GM12878 (cell line): ENCODE measurements around the gene ESYT3.

Experiments used
- BCL11A ChIP-seq: IDR thresholded peaks from 2 replicates; pipeline ENCODE4 v1.6.1; 2011; ENCODE audit warnings: low read depth, low read length
- EZH2 ChIP-seq: IDR thresholded peaks from 2 replicates; pipeline ENCODE4 v1.6.1; 2012; ENCODE audit warnings: low read depth, mild to moderate bottlenecking, control low read depth, inconsistent platforms, low read length, borderline replicate concordance; ENCODE audit not compliant: control insufficient read depth
- HCFC1 ChIP-seq: fragments of 150-350 bp; IDR thresholded peaks from 2 replicates; pipeline ENCODE4 v1.6.1; 2014; ENCODE audit warnings: low read length
- KDM1A ChIP-seq: fragments of 200-600 bp; sonication (generic); IDR thresholded peaks from 2 replicates; pipeline ENCODE4 v1.6.1; 2016; ENCODE audit warnings: borderline replicate concordance
- NFIC ChIP-seq: IDR thresholded peaks from 2 replicates; pipeline ENCODE4 v1.6.1; 2012; ENCODE audit warnings: low read depth, mild to moderate bottlenecking, inconsistent platforms, low read length, moderate library complexity
- POLR2A ChIP-seq: IDR thresholded peaks from 2 replicates; pipeline ENCODE4 v1.6.1; 2011; ENCODE audit warnings: low read depth, mild to moderate bottlenecking, low read length
- RAD21 ChIP-seq: IDR thresholded peaks from 2 replicates; pipeline ENCODE4 v1.6.1; 2011; ENCODE audit warnings: mild to moderate bottlenecking, low read depth, low read length, moderate library complexity; ENCODE audit not compliant: insufficient read depth
- SMC3 ChIP-seq: IDR thresholded peaks from 2 replicates; pipeline ENCODE4 v1.6.1; 2011; ENCODE audit warnings: low read length, improper control_type of control experiment, borderline replicate concordance
- TAF1 ChIP-seq: IDR thresholded peaks from 2 replicates; pipeline ENCODE4 v1.6.1; 2011; ENCODE audit warnings: mild to moderate bottlenecking, low read depth, low read length, borderline replicate concordance
- ZZZ3 ChIP-seq: IDR thresholded peaks from 2 replicates; pipeline ENCODE4 v1.6.1; 2011; ENCODE audit warnings: low read depth; ENCODE audit not compliant: control insufficient read depth, insufficient read length
- TF ChIP-seq, protein P1 (sequence below), 3 experiments: IDR thresholded peaks in 2 of 3; conservative IDR thresholded peaks in 1 of 3; 2 replicates each; pipeline ENCODE4 v1.5.1; 2011; ENCODE audit warnings: low read depth in 3 of 3, low read length in 3 of 3, mild to moderate bottlenecking in 3 of 3, control low read depth in 2 of 3, moderate library complexity in 2 of 3, inconsistent platforms in 1 of 3, mixed read lengths in 1 of 3; ENCODE audit not compliant: control insufficient read depth in 2 of 3, insufficient read depth in 1 of 3; ENCODE audit errors: extremely low read depth in 1 of 3
- TF ChIP-seq, protein P2 (sequence below): IDR thresholded peaks from 2 replicates; pipeline ENCODE4 v1.6.1; 2011; ENCODE audit warnings: mild to moderate bottlenecking, low read depth, low read length, moderate library complexity; ENCODE audit not compliant: insufficient replicate concordance
- TF ChIP-seq, protein P3 (sequence below): fragments of 450-650 bp; IDR thresholded peaks from 2 replicates; pipeline ENCODE4 v1.6.1; 2016; ENCODE audit warnings: mild to moderate bottlenecking

DNA sequence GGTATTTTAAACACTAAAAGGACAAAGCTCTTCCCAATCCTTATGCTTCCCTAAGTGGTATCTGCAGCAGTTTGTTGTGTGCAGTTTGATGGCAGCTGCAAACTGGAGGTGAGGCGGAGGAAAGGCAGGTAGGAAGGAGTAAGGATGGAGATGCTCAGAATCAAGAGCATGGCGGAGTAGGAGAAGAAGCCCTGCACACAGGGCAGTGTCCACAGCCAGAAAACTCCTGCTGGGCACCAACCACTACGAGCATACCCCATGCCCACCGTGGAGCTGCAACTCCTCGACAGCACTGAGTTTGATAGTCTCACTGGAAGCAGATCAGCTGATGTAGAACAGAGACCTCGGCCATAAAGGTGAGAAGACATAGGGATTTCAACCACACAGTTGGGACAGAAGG, 30.3 kb upstream of the ESYT3 start:
- no peak for TF ChIP-seq SMC3
- TF ChIP-seq POLR2A: no peak
- no peak for TF ChIP-seq NFIC
- no peak for TF ChIP-seq KDM1A
- TF ChIP-seq, protein P1, sequence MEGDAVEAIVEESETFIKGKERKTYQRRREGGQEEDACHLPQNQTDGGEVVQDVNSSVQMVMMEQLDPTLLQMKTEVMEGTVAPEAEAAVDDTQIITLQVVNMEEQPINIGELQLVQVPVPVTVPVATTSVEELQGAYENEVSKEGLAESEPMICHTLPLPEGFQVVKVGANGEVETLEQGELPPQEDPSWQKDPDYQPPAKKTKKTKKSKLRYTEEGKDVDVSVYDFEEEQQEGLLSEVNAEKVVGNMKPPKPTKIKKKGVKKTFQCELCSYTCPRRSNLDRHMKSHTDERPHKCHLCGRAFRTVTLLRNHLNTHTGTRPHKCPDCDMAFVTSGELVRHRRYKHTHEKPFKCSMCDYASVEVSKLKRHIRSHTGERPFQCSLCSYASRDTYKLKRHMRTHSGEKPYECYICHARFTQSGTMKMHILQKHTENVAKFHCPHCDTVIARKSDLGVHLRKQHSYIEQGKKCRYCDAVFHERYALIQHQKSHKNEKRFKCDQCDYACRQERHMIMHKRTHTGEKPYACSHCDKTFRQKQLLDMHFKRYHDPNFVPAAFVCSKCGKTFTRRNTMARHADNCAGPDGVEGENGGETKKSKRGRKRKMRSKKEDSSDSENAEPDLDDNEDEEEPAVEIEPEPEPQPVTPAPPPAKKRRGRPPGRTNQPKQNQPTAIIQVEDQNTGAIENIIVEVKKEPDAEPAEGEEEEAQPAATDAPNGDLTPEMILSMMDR (IDR thresholded peaks at IDR 0.05 in 2 of 3, conservative IDR thresholded peaks at IDR 0.05 in 1 of 3; ENCODE audit: control insufficient read depth in 2 of 3, extremely low read depth in 1 of 3, insufficient read depth in 1 of 3, low read depth in 3 of 3, low read length in 3 of 3): no peak
- no peak for TF ChIP-seq BCL11A
- TF ChIP-seq, protein P2, sequence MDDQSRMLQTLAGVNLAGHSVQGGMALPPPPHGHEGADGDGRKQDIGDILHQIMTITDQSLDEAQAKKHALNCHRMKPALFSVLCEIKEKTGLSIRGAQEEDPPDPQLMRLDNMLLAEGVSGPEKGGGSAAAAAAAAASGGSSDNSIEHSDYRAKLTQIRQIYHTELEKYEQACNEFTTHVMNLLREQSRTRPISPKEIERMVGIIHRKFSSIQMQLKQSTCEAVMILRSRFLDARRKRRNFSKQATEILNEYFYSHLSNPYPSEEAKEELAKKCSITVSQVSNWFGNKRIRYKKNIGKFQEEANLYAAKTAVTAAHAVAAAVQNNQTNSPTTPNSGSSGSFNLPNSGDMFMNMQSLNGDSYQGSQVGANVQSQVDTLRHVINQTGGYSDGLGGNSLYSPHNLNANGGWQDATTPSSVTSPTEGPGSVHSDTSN: no peak
- no peak for TF ChIP-seq ZZZ3
- no peak for TF ChIP-seq HCFC1
- TF ChIP-seq, protein P3, sequence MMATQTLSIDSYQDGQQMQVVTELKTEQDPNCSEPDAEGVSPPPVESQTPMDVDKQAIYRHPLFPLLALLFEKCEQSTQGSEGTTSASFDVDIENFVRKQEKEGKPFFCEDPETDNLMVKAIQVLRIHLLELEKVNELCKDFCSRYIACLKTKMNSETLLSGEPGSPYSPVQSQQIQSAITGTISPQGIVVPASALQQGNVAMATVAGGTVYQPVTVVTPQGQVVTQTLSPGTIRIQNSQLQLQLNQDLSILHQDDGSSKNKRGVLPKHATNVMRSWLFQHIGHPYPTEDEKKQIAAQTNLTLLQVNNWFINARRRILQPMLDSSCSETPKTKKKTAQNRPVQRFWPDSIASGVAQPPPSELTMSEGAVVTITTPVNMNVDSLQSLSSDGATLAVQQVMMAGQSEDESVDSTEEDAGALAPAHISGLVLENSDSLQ: no peak
- TF ChIP-seq TAF1: no peak
- TF ChIP-seq RAD21: no peak
- no peak for TF ChIP-seq EZH2
